PFSK-1 (cell line): ENCODE data around the gene TPSG1.

ENCODE experiments used
- FOXP2 ChIP-seq: optimal IDR thresholded peaks from 2 replicates; pipeline ENCODE3; 2011; ENCODE audit warnings: borderline replicate concordance, control low read depth, inconsistent platforms; ENCODE audit not compliant: insufficient read depth; ENCODE audit errors: extremely low read length, extremely low read depth
- POLR2AphosphoS5 ChIP-seq: IDR thresholded peaks from 2 replicates; pipeline ENCODE4 v1.6.1; 2012; ENCODE audit warnings: low read depth, mild to moderate bottlenecking, control low read depth, low read length, moderate library complexity
- REST ChIP-seq, 2 experiments: IDR thresholded peaks; 2 replicates each; pipeline versions ENCODE4 v1.6.1 to v1.8.0; 2011 to 2012; ENCODE audit warnings: low read depth in 2 of 2, low read length in 2 of 2, control low read depth in 1 of 2, inconsistent platforms in 1 of 2, mild to moderate bottlenecking in 1 of 2, moderate library complexity in 1 of 2; ENCODE audit not compliant: insufficient read depth in 1 of 2
- SIN3A ChIP-seq: IDR thresholded peaks from 2 replicates; pipeline ENCODE4 v1.6.1; 2012; ENCODE audit warnings: mild to moderate bottlenecking, low read length, moderate library complexity, borderline replicate concordance; ENCODE audit not compliant: insufficient read depth
- TAF1 ChIP-seq: IDR thresholded peaks from 2 replicates; pipeline ENCODE4 v1.6.1; 2012; ENCODE audit warnings: low read length, control low read depth, borderline replicate concordance; ENCODE audit not compliant: insufficient read depth

The TPSG1 gene

GRCh38 chr16:1194665-1195392 lies 30.2 kb downstream of the TPSG1 start:
- TF ChIP-seq FOXP2 (no peak), POLR2AphosphoS5 (no peak)

GRCh38 chr16:1193825-1194581 lies 31.1 kb downstream of the TPSG1 start:
- no peak for TF ChIP-seq TAF1

- TF ChIP-seq TAF1 = no peak
- no peak for TF ChIP-seq REST (IDR thresholded peaks at IDR 0.05; ENCODE audit: insufficient read depth in 1 of 2, low read depth in 2 of 2, low read length in 2 of 2)
- TF ChIP-seq FOXP2 = no peak
Observed at GRCh38 chr16:1193143-1193824, 31.8 kb downstream of the TPSG1 start.

- TF ChIP-seq TAF1 = no peak
- TF ChIP-seq POLR2AphosphoS5 = no peak
- no peak for TF ChIP-seq REST (IDR thresholded peaks at IDR 0.05; ENCODE audit: insufficient read depth in 1 of 2, low read depth in 2 of 2, low read length in 2 of 2)
- TF ChIP-seq FOXP2 = no peak
- TF ChIP-seq SIN3A = no peak
Observed at GRCh38 chr16:1192384-1193073, 32.5 kb downstream of the TPSG1 start.

GRCh38 chr16:1189455-1189854 lies 35.6 kb downstream of the TPSG1 start:
- TF ChIP-seq REST (IDR thresholded peaks at IDR 0.05; ENCODE audit: insufficient read depth in 1 of 2, low read depth in 2 of 2, low read length in 2 of 2) = no peak
